A673 (cell line): ENCODE measurements around the gene SUSD4. TPM values are rescaled to one million over a fixed set of nuclear protein-coding genes. Genes with fewer than 3 reads are reported as not detected.

Experiments used
- BruUV-seq: library from RNA; stranded (reverse); fragments of 400-500 nt; replicated peaks from 2 replicates; lab custom pipeline; 2021; lab: Mats Ljungman, UMichigan
- CTCF ChIA-PET: fragments of 300-600 bp; sonication (Branson Sonifier 250); formaldehyde crosslinking; loops from one replicate; lab custom pipeline; 2022; ENCODE audit warnings: antibody characterized with exemption; lab: Charles Lee
- POLR2A ChIA-PET: fragments of 300-600 bp; sonication (Branson Sonifier 250); formaldehyde crosslinking; loops from one replicate; lab custom pipeline; 2022; ENCODE audit warnings: antibody characterized with exemption; ENCODE audit not compliant: low non-redundant PET; lab: Charles Lee
- DNase-seq: peaks from one replicate; pipeline ENCODE4 v3.0.0-alpha.2; 2015; ENCODE audit warnings: low spot score
- H3K27ac ChIP-seq: fragments of 200-600 bp; sonication (generic); 2 replicates; pipeline ENCODE4 v1.5.1; 2016; ENCODE audit warnings: mixed run types, low read depth, mild to moderate bottlenecking, mixed read lengths, antibody characterized with exemption, low read length; ENCODE audit not compliant: poor library complexity, severe bottlenecking
- H3K27me3 ChIP-seq: fragments of 200-600 bp; sonication (generic); replicated peaks from 2 replicates; pipeline ENCODE4 v1.6.1; 2017; ENCODE audit warnings: mixed run types, low read depth, mild to moderate bottlenecking, mixed read lengths, antibody characterized with exemption, low read length; ENCODE audit not compliant: insufficient read depth, poor library complexity
- H3K36me3 ChIP-seq: fragments of 200-600 bp; sonication (generic); 2 replicates; pipeline ENCODE4 v1.6.1; 2016; ENCODE audit warnings: mixed run types, mild to moderate bottlenecking, mixed read lengths, antibody characterized with exemption, low read length; ENCODE audit not compliant: insufficient read depth, poor library complexity, severe bottlenecking
- H3K4me1 ChIP-seq: fragments of 200-600 bp; sonication (generic); 2 replicates; pipeline ENCODE4 v1.6.1; 2017; ENCODE audit warnings: mixed run types, mild to moderate bottlenecking, mixed read lengths, antibody characterized with exemption, low read length; ENCODE audit not compliant: insufficient read depth, poor library complexity, severe bottlenecking
- H3K4me3 ChIP-seq: fragments of 200-600 bp; sonication (generic); 2 replicates; pipeline ENCODE4 v1.5.1; 2016; ENCODE audit warnings: low read depth, mixed run types, mild to moderate bottlenecking, mixed read lengths, low read length; ENCODE audit not compliant: poor library complexity, severe bottlenecking
- H3K9me3 ChIP-seq: fragments of 200-600 bp; sonication (generic); 2 replicates; pipeline ENCODE4 v1.6.1; 2016; ENCODE audit warnings: mixed run types, low read depth, mild to moderate bottlenecking, mixed read lengths, antibody characterized with exemption, low read length; ENCODE audit not compliant: poor library complexity, severe bottlenecking
- CTCF ChIP-seq: fragments of 300-800, 200-600 bp; sonication (generic); conservative IDR thresholded peaks from 2 replicates; pipeline ENCODE4 v1.5.1; 2017; ENCODE audit warnings: low read depth, mild to moderate bottlenecking, antibody characterized with exemption, low read length, moderate library complexity, mixed read lengths
- EZH2 ChIP-seq: fragments of 200-600 bp; sonication (generic); IDR thresholded peaks from 2 replicates; pipeline ENCODE4 v1.6.1; 2017; ENCODE audit warnings: borderline replicate concordance, low read depth, mild to moderate bottlenecking, mixed read lengths, antibody characterized with exemption, low read length; ENCODE audit not compliant: poor library complexity, severe bottlenecking
- intact Hi-C: fragments of 100-400 bp; cut with micrococcal nuclease; formaldehyde crosslinking; loops from one replicate; pipeline ENCODE4 v1.10.0; 2022; ENCODE audit not compliant: unreplicated experiment
- total RNA-seq: library from RNA; stranded (reverse); gene quantifications from 2 replicates; pipeline ENCODE4 v1.2.3, GENCODE V29; 2021

The SUSD4 gene
- total RNA-seq, 1 experiment from 2014 or later: not detected

GRCh38 chr1:223394706-223395105, 30.7 kb upstream of the SUSD4 start:
- H3K9me3 ChIP-seq: no peaks in the 10 kb centered on the region
- H3K4me3 ChIP-seq: no peak overlapping the region
- intact Hi-C loops: no loop called here
- no peak for TF ChIP-seq EZH2
- no peak for TF ChIP-seq CTCF
- CTCF ChIA-PET: no interaction called here
- no peak overlapping the region for H3K27ac ChIP-seq
- no peak for DNase-seq
- peaks cover 50% of the 10 kb centered on the region for H3K27me3 ChIP-seq
- no peaks in the 10 kb centered on the region for H3K4me1 ChIP-seq
- H3K36me3 ChIP-seq: no peaks in the 10 kb centered on the region
- no TSS peak for BruUV-seq
- POLR2A ChIA-PET: no interaction called here

- no peaks in the 10 kb centered on the region for H3K36me3 ChIP-seq
- no peak for DNase-seq
- H3K4me1 ChIP-seq: no peaks in the 10 kb centered on the region
- ChIA-PET POLR2A (no interaction called here), CTCF (no interaction called here)
- H3K9me3 ChIP-seq: no peaks in the 10 kb centered on the region
- H3K27me3 ChIP-seq: peaks cover 54% of the 10 kb centered on the region
- TF ChIP-seq CTCF (no peak), EZH2 (no peak)
- no peak overlapping the region for H3K27ac ChIP-seq
- H3K4me3 ChIP-seq: no peak overlapping the region
- no TSS peak for BruUV-seq
- intact Hi-C loops: no loop called here
Observed at GRCh38 chr1:223394242-223394641, 30.3 kb upstream of the SUSD4 start.

- H3K27me3 ChIP-seq: peaks cover 61% of the 10 kb centered on the region
- DNase-seq: no peak
- H3K36me3 ChIP-seq: no peaks in the 10 kb centered on the region
- TF ChIP-seq CTCF (no peak), EZH2 (peak; percentile 75)
- no peak within 1 kb of the TSS for H3K4me3 ChIP-seq
- ChIA-PET POLR2A (no interaction called here), CTCF (no interaction called here)
- BruUV-seq: no TSS peak
- H3K27ac ChIP-seq: no peak within 1 kb of the TSS
- H3K4me1 ChIP-seq: no peaks in the 10 kb centered on the region
- intact Hi-C loops: no loop called here
- no peaks in the 10 kb centered on the region for H3K9me3 ChIP-seq
Observed at GRCh38 chr1:223393275-223394214, 29.6 kb upstream of the SUSD4 start, which contains the start of gene CCDC185. Gene CCDC185 (plus strand): TSS chr1:223393415. CDS start chr1:223393476, 61 bp downstream.
